ENCODE measurements around the gene SEPTIN8. TPM values are rescaled to one million over a fixed set of nuclear protein-coding genes. Genes with fewer than 3 reads are reported as not detected.

The SEPTIN8 gene
- total and polyA plus RNA-seq, 2 of the 13 experiments (the other 11 are each of a cell fraction or from before 2014, with no cell fraction given), result 41.4 to 49.9 TPM

DNA sequence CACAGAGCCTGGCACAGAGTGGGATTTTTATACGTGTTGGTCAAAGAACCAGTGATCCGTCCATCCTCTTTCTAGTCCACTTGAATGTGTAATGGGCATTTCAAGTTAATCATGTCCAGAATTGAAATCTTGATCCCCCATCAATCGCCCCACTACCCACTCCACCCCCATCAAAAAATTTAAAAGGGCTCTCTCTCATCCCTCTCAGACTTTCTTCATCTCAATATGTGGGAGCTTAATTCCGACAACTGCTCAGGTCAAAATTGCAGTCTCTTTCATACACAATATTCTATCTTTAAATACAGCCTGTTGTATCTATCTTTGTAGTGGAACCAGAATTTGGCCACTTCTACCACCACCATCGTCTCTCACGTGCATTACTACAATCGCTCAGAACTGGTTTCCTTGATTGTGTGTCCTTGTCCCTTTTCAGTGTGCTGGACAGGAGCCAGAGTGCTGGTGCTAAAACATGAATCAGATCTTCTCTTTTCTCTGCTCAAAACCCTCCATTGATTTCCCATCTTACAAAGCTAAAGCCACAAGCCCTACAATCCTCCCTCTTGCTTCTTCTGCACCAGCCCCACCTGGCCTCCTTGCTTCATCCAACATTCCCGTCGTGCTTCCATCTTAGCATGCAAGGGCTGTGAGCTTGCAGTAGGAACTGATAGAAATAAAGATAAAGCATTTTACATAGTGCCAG lies 38.9 kb downstream of the SEPTIN8 start:
- Histone ChIP-seq H3K4me2 (ENCODE audit: low read depth, low read length) (peak overlapping the region; percentile 91), H2AFZ (ENCODE audit: low read length) (peak overlapping the region; percentile 80), H3K79me2 (ENCODE audit: insufficient read depth, low read length) (no peaks in the 10 kb centered on the region), H4K20me1 (ENCODE audit: insufficient read depth, low read length) (no peaks in the 10 kb centered on the region), H3K4me3 (replicated peaks in 1 of 3; ENCODE audit: insufficient read depth in 1 of 3, low read depth in 2 of 3, low read length in 3 of 3) (peak overlapping the region; percentile 73 to 89 (median 82)), H3K27ac (ENCODE audit: extremely low read length, insufficient read depth, low read length) (no peak overlapping the region), H3K4me1 (ENCODE audit: insufficient read depth, low read length) (peaks cover 28% of the 10 kb centered on the region), H3K36me3 (replicated peaks in 1 of 2; ENCODE audit: control insufficient read depth in 1 of 2, insufficient read depth in 2 of 2, low read length in 2 of 2) (no peaks in the 10 kb centered on the region), H3K9ac (ENCODE audit: insufficient read depth, low read depth, low read length) (peak overlapping the region; percentile 61), H3K9me3 (ENCODE audit: low read length) (no peaks in the 10 kb centered on the region), H3K27me3 (ENCODE audit: control insufficient read depth in 1 of 2, insufficient read depth in 2 of 2, low read length in 2 of 2) (no peaks in the 10 kb centered on the region)
- in situ Hi-C loops (cut with HindIII; ENCODE audit: extremely low pct_ligation_motif_present, low pct_unique_long_range_greater_than_20kb) (no loop called here), intact Hi-C loops (cut with micrococcal nuclease; ENCODE audit: unreplicated experiment) (loop anchor here (1.0 to 2.0 kb wide), 2 partner anchors 33 to 69 kb away; no protein-coding TSS in a partner anchor)
- DNase-seq (ENCODE audit: low spot score) (no peak), ATAC-seq (no peak), FAIRE-seq (no peak)
- TF ChIP-seq HNF4A (CRISPR knock-in tag; IDR thresholded peaks at IDR 0.05), result no peak
- TF ChIP-seq, protein P1, sequence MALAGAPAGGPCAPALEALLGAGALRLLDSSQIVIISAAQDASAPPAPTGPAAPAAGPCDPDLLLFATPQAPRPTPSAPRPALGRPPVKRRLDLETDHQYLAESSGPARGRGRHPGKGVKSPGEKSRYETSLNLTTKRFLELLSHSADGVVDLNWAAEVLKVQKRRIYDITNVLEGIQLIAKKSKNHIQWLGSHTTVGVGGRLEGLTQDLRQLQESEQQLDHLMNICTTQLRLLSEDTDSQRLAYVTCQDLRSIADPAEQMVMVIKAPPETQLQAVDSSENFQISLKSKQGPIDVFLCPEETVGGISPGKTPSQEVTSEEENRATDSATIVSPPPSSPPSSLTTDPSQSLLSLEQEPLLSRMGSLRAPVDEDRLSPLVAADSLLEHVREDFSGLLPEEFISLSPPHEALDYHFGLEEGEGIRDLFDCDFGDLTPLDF (CRISPR knock-in tag; IDR thresholded peaks at IDR 0.05), result no peak
- TF ChIP-seq NCOA2 (CRISPR knock-in tag; IDR thresholded peaks at IDR 0.05), result no peak
- no peak for TF ChIP-seq SETDB1 (CRISPR knock-in tag; IDR thresholded peaks at IDR 0.05; ENCODE audit: borderline replicate concordance)
- CTCF ChIA-PET (ENCODE audit: low intra/inter-chr PET ratio, low total read pairs), result no interaction called here
- POLR2A ChIA-PET, result interaction anchor here (0.6 to 1.8 kb wide), 8 partner anchors 10 to 96 kb away, joined by 3 to 17 read pairs (median 4); partner anchors contain the start of gene SHROOM1
- no TSS peak for BruUV-seq (replicated peaks)
- 35% methylated on average over 9 of the region's 9 CpGs for WGBS (ENCODE audit: low lambda C conversion rate)

All from HepG2 (cell line).